Measurements from ENCODE around the gene C3orf20. TPM values are rescaled to one million over a fixed set of nuclear protein-coding genes. Genes with fewer than 3 reads are reported as not detected.

The C3orf20 gene
- total RNA-seq, 4 donors from 2014 or later: not detected

- TF ChIP-seq, protein P1, sequence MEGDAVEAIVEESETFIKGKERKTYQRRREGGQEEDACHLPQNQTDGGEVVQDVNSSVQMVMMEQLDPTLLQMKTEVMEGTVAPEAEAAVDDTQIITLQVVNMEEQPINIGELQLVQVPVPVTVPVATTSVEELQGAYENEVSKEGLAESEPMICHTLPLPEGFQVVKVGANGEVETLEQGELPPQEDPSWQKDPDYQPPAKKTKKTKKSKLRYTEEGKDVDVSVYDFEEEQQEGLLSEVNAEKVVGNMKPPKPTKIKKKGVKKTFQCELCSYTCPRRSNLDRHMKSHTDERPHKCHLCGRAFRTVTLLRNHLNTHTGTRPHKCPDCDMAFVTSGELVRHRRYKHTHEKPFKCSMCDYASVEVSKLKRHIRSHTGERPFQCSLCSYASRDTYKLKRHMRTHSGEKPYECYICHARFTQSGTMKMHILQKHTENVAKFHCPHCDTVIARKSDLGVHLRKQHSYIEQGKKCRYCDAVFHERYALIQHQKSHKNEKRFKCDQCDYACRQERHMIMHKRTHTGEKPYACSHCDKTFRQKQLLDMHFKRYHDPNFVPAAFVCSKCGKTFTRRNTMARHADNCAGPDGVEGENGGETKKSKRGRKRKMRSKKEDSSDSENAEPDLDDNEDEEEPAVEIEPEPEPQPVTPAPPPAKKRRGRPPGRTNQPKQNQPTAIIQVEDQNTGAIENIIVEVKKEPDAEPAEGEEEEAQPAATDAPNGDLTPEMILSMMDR (IDR thresholded peaks at IDR 0.05): no peak
- TF ChIP-seq POLR2A (IDR thresholded peaks at IDR 0.05): no peak
- 79 to 82% methylated on average over 8 of the region's 8 CpGs for WGBS, 2 donors
- no peak overlapping the region for H3K4me3 ChIP-seq (ENCODE audit: low read depth, poor library complexity, severe bottlenecking)
- intact Hi-C loops (cut with DNase I; ENCODE audit: low total_unique reads): no loop called here
- DNase-seq (ENCODE audit: low spot score in 2 of 2): no peak
Observed at GRCh38 chr3:14631687-14632441, 43.1 kb upstream of the C3orf20 start.

GRCh38 chr3:14632442-14632930, 42.5 kb upstream of the C3orf20 start:
- 44 to 46% methylated on average over 4 of the region's 4 CpGs for WGBS, 2 donors
- TF ChIP-seq, protein P1 (IDR thresholded peaks at IDR 0.05): no peak
- no peak for TF ChIP-seq POLR2A (IDR thresholded peaks at IDR 0.05)
- H3K4me3 ChIP-seq (ENCODE audit: low read depth, poor library complexity, severe bottlenecking): no peak overlapping the region
- intact Hi-C loops (cut with DNase I; ENCODE audit: low total_unique reads): no loop called here
- no peak for DNase-seq (ENCODE audit: low spot score in 2 of 2)

GRCh38 chr3:14633417-14633816, 41.5 kb upstream of the C3orf20 start:
- H3K4me3 ChIP-seq (ENCODE audit: low read depth, poor library complexity, severe bottlenecking): no peak overlapping the region
- intact Hi-C loops (cut with DNase I; ENCODE audit: low total_unique reads): no loop called here
- DNase-seq (ENCODE audit: low spot score in 2 of 2): no peak
- TF ChIP-seq, protein P1 (IDR thresholded peaks at IDR 0.05): no peak
- TF ChIP-seq POLR2A (IDR thresholded peaks at IDR 0.05): no peak
- 88 to 91% methylated on average over 2 to 6 of the region's 6 CpGs for WGBS, 2 donors

- intact Hi-C loops (cut with DNase I; ENCODE audit: low total_unique reads): no loop called here
- no peak for TF ChIP-seq POLR2A (IDR thresholded peaks at IDR 0.05)
- TF ChIP-seq, protein P1 (IDR thresholded peaks at IDR 0.05): no peak
- no peak for DNase-seq (ENCODE audit: low spot score in 2 of 2)
- H3K4me3 ChIP-seq (ENCODE audit: low read depth, poor library complexity, severe bottlenecking): no peak overlapping the region
- 41 to 43% methylated on average over 8 of the region's 8 CpGs for WGBS, 2 donors
Observed at GRCh38 chr3:14633819-14634424, 41.0 kb upstream of the C3orf20 start.

GRCh38 chr3:14634763-14635400, 40.1 kb upstream of the C3orf20 start:
- WGBS, 2 donors: 64 to 75% methylated on average over 4 of the region's 4 CpGs
- intact Hi-C loops (cut with DNase I; ENCODE audit: low total_unique reads): no loop called here
- TF ChIP-seq, protein P1 (IDR thresholded peaks at IDR 0.05): no peak
- no peak for TF ChIP-seq POLR2A (IDR thresholded peaks at IDR 0.05)

More at GRCh38 chr3:14634763-14635400, 40.1 kb upstream of the C3orf20 start:
- H3K4me3 ChIP-seq (ENCODE audit: low read depth, poor library complexity, severe bottlenecking): no peak overlapping the region
- no peak for DNase-seq (ENCODE audit: low spot score in 2 of 2)
